ENCODE data around the gene ASPA.

ASPA gene

GRCh38 chr17:3528880-3529511, 53.2 kb downstream of the ASPA start:
- no peak overlapping the region for H3K4me3 ChIP-seq (ENCODE audit: low read depth, low read length)
- no peak for TF ChIP-seq CTCF (IDR thresholded peaks at IDR 0.05; ENCODE audit: low read depth, low read length)

- TF ChIP-seq CTCF (IDR thresholded peaks at IDR 0.05; ENCODE audit: low read depth, low read length) = no peak
- no peak overlapping the region for H3K4me3 ChIP-seq (ENCODE audit: low read depth, low read length)
These were observed 54.3 kb downstream of the ASPA start for GRCh38 chr17:3529817-3530741.

- H3K4me3 ChIP-seq (ENCODE audit: low read depth, low read length) = no peak overlapping the region
These were observed 55.7 kb downstream of the ASPA start for GRCh38 chr17:3531266-3532101.

GRCh38 chr17:3532106-3532858, 56.5 kb downstream of the ASPA start:
- no peak overlapping the region for H3K4me3 ChIP-seq (ENCODE audit: low read depth, low read length)
- TF ChIP-seq CTCF (IDR thresholded peaks at IDR 0.05; ENCODE audit: low read depth, low read length) = no peak

More at GRCh38 chr17:3531266-3532101, 55.7 kb downstream of the ASPA start:
- no peak for TF ChIP-seq CTCF (IDR thresholded peaks at IDR 0.05; ENCODE audit: low read depth, low read length)

GRCh38 chr17:3532859-3533142, 57.0 kb downstream of the ASPA start:
- no peak for TF ChIP-seq CTCF (IDR thresholded peaks at IDR 0.05; ENCODE audit: low read depth, low read length)
- H3K4me3 ChIP-seq (ENCODE audit: low read depth, low read length) = no peak overlapping the region

GRCh38 chr17:3533752-3534151, 58.0 kb downstream of the ASPA start:
- no peak for TF ChIP-seq CTCF (IDR thresholded peaks at IDR 0.05; ENCODE audit: low read depth, low read length)
- no peak overlapping the region for H3K4me3 ChIP-seq (ENCODE audit: low read depth, low read length)

Measured in WI38 (cell line).